GM12892 (cell line): ENCODE results near the gene ANKRD34A.

Source experiments
- POLR2A ChIP-seq: IDR thresholded peaks from 2 replicates; pipeline ENCODE4 v1.6.1; 2011; ENCODE audit warnings: low read depth, low read length, control low read depth
- TAF1 ChIP-seq: IDR thresholded peaks from 2 replicates; pipeline ENCODE4 v1.6.1; 2011; ENCODE audit warnings: low read depth, mild to moderate bottlenecking, control low read depth, low read length, borderline replicate concordance

DNA sequence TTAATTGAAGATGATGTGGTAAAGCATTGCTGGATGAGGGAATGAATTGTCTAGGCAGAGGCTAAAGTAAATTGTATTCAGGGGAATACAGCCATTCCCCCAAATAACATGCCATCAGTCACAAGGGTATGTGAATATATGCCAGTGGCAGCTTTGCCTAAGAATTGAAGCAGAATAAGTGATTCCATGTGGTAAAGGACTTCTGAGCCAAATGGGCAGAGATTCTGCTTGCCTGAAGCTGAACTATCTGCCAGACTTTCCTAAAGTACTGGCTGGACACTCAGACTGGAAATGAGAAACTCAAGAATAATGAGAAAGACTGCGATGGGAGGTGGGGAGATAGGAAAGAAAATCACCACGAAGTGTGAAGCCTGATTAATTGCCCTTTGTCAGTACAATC is 8.9 kb downstream of the ANKRD34A start:
- no peak for TF ChIP-seq POLR2A
- TF ChIP-seq TAF1: no peak
